SK-N-MC (cell line): ENCODE results near the gene MUC5B.
"Not testable (repeated sequence)": the region's sequence is repeated elsewhere in the genome, so short reads cannot be mapped to it uniquely, and the experiment has no call there.

Source experiments
- EZH2 ChIP-seq: fragments of 200-600 bp; sonication (generic); IDR thresholded peaks from one replicate; pipeline ENCODE4 v1.6.1; 2017; ENCODE audit warnings: antibody characterized with exemption
- FOXP2 ChIP-seq: optimal IDR thresholded peaks from 2 replicates; pipeline ENCODE3; 2011; ENCODE audit warnings: mild to moderate bottlenecking, moderate library complexity; ENCODE audit not compliant: insufficient read depth; ENCODE audit errors: extremely low read length, control extremely low read depth
- POLR2AphosphoS5 ChIP-seq: IDR thresholded peaks from 2 replicates; pipeline ENCODE4 v1.6.1; 2012; ENCODE audit warnings: mild to moderate bottlenecking, low read depth, low read length, borderline replicate concordance

DNA sequence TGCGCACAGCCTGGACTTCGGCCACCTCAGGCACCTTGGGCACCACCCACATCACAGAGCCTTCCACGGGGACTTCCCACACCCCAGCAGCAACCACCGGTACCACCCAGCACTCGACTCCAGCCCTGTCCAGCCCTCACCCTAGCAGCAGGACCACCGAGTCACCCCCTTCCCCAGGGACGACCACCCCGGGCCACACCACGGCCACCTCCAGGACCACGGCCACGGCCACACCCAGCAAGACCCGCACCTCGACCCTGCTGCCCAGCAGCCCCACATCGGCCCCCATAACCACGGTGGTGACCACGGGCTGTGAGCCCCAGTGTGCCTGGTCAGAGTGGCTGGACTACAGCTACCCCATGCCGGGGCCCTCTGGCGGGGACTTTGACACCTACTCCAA lies 26.1 kb downstream of the MUC5B start:
- TF ChIP-seq POLR2AphosphoS5, EZH2, FOXP2: not testable (repeated sequence)
